SK-N-SH (cell line): Measurements from ENCODE around the gene ELP4. TPM values are rescaled to one million over a fixed set of nuclear protein-coding genes. Genes with fewer than 3 reads are reported as not detected.

Source experiments
- CTCF ChIA-PET: fragments of 300-600, 350-600 bp; formaldehyde crosslinking; extraction: SDS; loops from one replicate; lab custom pipeline; 2021; lab: Yijun Ruan, JAX
- POLR2A ChIA-PET: fragments of 350-600 bp; sonication (Branson Sonifier 250); formaldehyde crosslinking; extraction: SDS; loops from one replicate; lab custom pipeline; 2020; ENCODE audit warnings: antibody characterized with exemption, inconsistent platforms; lab: Yijun Ruan, JAX
- DNase-seq: peaks from one replicate; pipeline ENCODE4 v3.0.0; 2012
- H2AFZ ChIP-seq: fragments of 200-600 bp; sonication (generic); 2 replicates; pipeline ENCODE4 v1.8.1; 2016; ENCODE audit warnings: antibody characterized with exemption, mild to moderate bottlenecking, low read depth
- H3F3A ChIP-seq: fragments of 200-600 bp; sonication (generic); replicated peaks from 2 replicates; pipeline ENCODE3; 2016; ENCODE audit warnings: antibody characterized with exemption, mild to moderate bottlenecking; ENCODE audit not compliant: insufficient read depth
- H3K27ac ChIP-seq, 2 experiments: fragments of 200-500 bp in 1 of 2; fragments of 200-600 bp in 1 of 2; sonication (Bioruptor generic) in 1 of 2; sonication (generic), shearing (Covaris generic) in 1 of 2; 2 replicates each; pipeline versions ENCODE4 v1.5.1 to v1.6.1; 2014 to 2016; ENCODE audit warnings: low read depth in 2 of 2, inconsistent platforms in 1 of 2, low read length in 1 of 2, mild to moderate bottlenecking in 1 of 2, mixed read lengths in 1 of 2
- H3K27me3 ChIP-seq: fragments of 200-600 bp; sonication (generic), shearing (Covaris generic); 2 replicates; pipeline ENCODE4 v1.6.1; 2016; ENCODE audit warnings: mixed run types; ENCODE audit not compliant: insufficient read depth
- H3K36me3 ChIP-seq, 2 experiments: fragments of 200-500 bp in 1 of 2; fragments of 200-600 bp in 1 of 2; sonication (Bioruptor generic) in 1 of 2; sonication (generic) in 1 of 2; replicated peaks in 1 of 2; 2 replicates each; pipeline versions ENCODE3 to v1.5.1; 2014 to 2016; ENCODE audit warnings: low read length in 1 of 2, mild to moderate bottlenecking in 1 of 2; ENCODE audit not compliant: insufficient read depth in 2 of 2, control insufficient read depth in 1 of 2
- H3K4me1 ChIP-seq, 2 experiments: fragments of 200-500 bp in 1 of 2; fragments of 200-600 bp in 1 of 2; sonication (Bioruptor generic) in 1 of 2; sonication (generic), shearing (Covaris generic) in 1 of 2; 2 replicates each; pipeline versions ENCODE4 v1.5.1 to v1.6.1; 2014 to 2016; ENCODE audit warnings: low read depth in 1 of 2, low read length in 1 of 2, mixed run types in 1 of 2; ENCODE audit not compliant: insufficient read depth in 2 of 2, control insufficient read depth in 1 of 2
- H3K4me2 ChIP-seq: fragments of 200-600 bp; sonication (generic), shearing (Covaris generic); 2 replicates; pipeline ENCODE4 v1.6.1; 2017; ENCODE audit warnings: mixed run types
- H3K4me3 ChIP-seq, 2 experiments: fragments of 200-500 bp in 1 of 2; fragments of 200-600 bp in 1 of 2; sonication (Bioruptor generic) in 1 of 2; sonication (generic), shearing (Covaris generic) in 1 of 2; 2 replicates each; pipeline versions ENCODE4 v1.5.1 to v1.8.1; 2014 to 2016; ENCODE audit warnings: low read depth in 2 of 2, inconsistent platforms in 1 of 2, low read length in 1 of 2, mild to moderate bottlenecking in 1 of 2, mixed read lengths in 1 of 2, moderate library complexity in 1 of 2
- H3K79me2 ChIP-seq: fragments of 200-600 bp; sonication (generic); 2 replicates; pipeline ENCODE4 v1.8.1; 2017; ENCODE audit warnings: mild to moderate bottlenecking; ENCODE audit not compliant: insufficient read depth
- H3K9ac ChIP-seq: fragments of 200-600 bp; sonication (generic); 2 replicates; pipeline ENCODE4 v1.6.1; 2017; ENCODE audit warnings: mixed run types
- H3K9me2 ChIP-seq: fragments of 200-600 bp; sonication (generic); 2 replicates; pipeline ENCODE4 v1.6.1; 2017; ENCODE audit warnings: mixed run types
- H3K9me3 ChIP-seq: fragments of 200-600 bp; sonication (generic); 2 replicates; pipeline ENCODE4 v1.6.1; 2017; ENCODE audit warnings: mixed run types, mild to moderate bottlenecking, moderate library complexity
- H4K20me1 ChIP-seq: fragments of 200-600 bp; sonication (generic); 2 replicates; pipeline ENCODE4 v1.6.1; 2017; ENCODE audit warnings: mild to moderate bottlenecking, mixed run types; ENCODE audit not compliant: insufficient read depth
- ELF1 ChIP-seq: IDR thresholded peaks from 2 replicates; pipeline ENCODE4 v1.4.0; 2012
- EP300 ChIP-seq, 2 experiments: IDR thresholded peaks; 2 replicates each; pipeline versions ENCODE4 v1.4.0 to v1.6.1; 2012; ENCODE audit warnings: borderline replicate concordance in 1 of 2, low read depth in 1 of 2, low read length in 1 of 2
- FOXJ3 ChIP-seq: sonication (generic); formaldehyde crosslinking; IDR thresholded peaks from 2 replicates; pipeline ENCODE4 v1.5.1; 2020; ENCODE audit warnings: mild to moderate bottlenecking, missing genetic modification reagents
- FOXM1 ChIP-seq: IDR thresholded peaks from 2 replicates; pipeline ENCODE4 v1.4.0; 2012; ENCODE audit warnings: low read depth, mild to moderate bottlenecking
- IRF3 ChIP-seq: fragments of 150-350 bp; IDR thresholded peaks from 2 replicates; pipeline ENCODE4 v1.6.1; 2016; ENCODE audit warnings: mild to moderate bottlenecking, low read depth, low read length
- JUND ChIP-seq: IDR thresholded peaks from 2 replicates; pipeline ENCODE4 v1.4.0; 2012
- MAX ChIP-seq: IDR thresholded peaks from 2 replicates; pipeline ENCODE4 v1.4.0; 2012; ENCODE audit warnings: low read depth
- MXI1 ChIP-seq: IDR thresholded peaks from 2 replicates; pipeline ENCODE4 v1.6.1; 2012; ENCODE audit warnings: mild to moderate bottlenecking, low read depth, low read length, improper control_type of control experiment
- PBX3 ChIP-seq: IDR thresholded peaks from 2 replicates; pipeline ENCODE4; 2012
- POLR2AphosphoS5 ChIP-seq: IDR thresholded peaks from 2 replicates; pipeline ENCODE4 v1.6.1; 2012; ENCODE audit warnings: low read depth, low read length
- RAD21 ChIP-seq: IDR thresholded peaks from 2 replicates; pipeline ENCODE4 v1.6.1; 2012; ENCODE audit warnings: mild to moderate bottlenecking, low read length
- RXRA ChIP-seq: IDR thresholded peaks from 2 replicates; pipeline ENCODE4 v1.4.0; 2012; ENCODE audit warnings: low read depth, mild to moderate bottlenecking, borderline replicate concordance
- SMC3 ChIP-seq: IDR thresholded peaks from 2 replicates; pipeline ENCODE4 v1.6.1; 2012; ENCODE audit warnings: low read depth, low read length, improper control_type of control experiment
- TAF1 ChIP-seq: IDR thresholded peaks from 2 replicates; pipeline ENCODE4 v1.6.1; 2012; ENCODE audit warnings: low read depth, mild to moderate bottlenecking, low read length, moderate library complexity, borderline replicate concordance
- TCF12 ChIP-seq: IDR thresholded peaks from 2 replicates; pipeline ENCODE4 v1.4.0; 2012
- USF1 ChIP-seq: IDR thresholded peaks from 2 replicates; pipeline ENCODE4 v1.4.0; 2012; ENCODE audit warnings: low read depth, borderline replicate concordance
- USF2 ChIP-seq: fragments of 150-350 bp; IDR thresholded peaks from 2 replicates; pipeline ENCODE4 v1.6.1; 2017; ENCODE audit warnings: antibody characterized with exemption, low read length, low read depth, borderline replicate concordance
- YY1 ChIP-seq: IDR thresholded peaks from 2 replicates; pipeline ENCODE4 v1.4.0; 2012; ENCODE audit warnings: low read depth, mild to moderate bottlenecking
- ZBTB33 ChIP-seq: IDR thresholded peaks from 2 replicates; pipeline ENCODE4 v1.4.0; 2012; ENCODE audit warnings: low read depth, borderline replicate concordance
- WGBS: methylation state at CpG from one replicate; pipeline ENCODE4 v1.1.6; 2017; ENCODE audit warnings: low lambda C conversion rate; 5-methylcytosine and 5-hydroxymethylcytosine counted together
- polyA plus RNA-seq, 3 experiments: library from polyadenylated mRNA; depleted of rRNA; stranded (reverse); fragments of >200 nt; gene quantifications; 2 replicates each; pipeline ENCODE4 v1.2.3, GENCODE V29; 2012

ELP4 gene
- polyA plus RNA-seq, 1 of the 3 experiments (the other 2 are of a cell fraction) = 7.0 TPM

- TF ChIP-seq JUND (no peak), MXI1 (no peak), POLR2AphosphoS5 (no peak), TAF1 (no peak), MAX (no peak), PBX3 (no peak), USF2 (no peak), EP300 (IDR thresholded peaks at IDR 0.05; ENCODE audit: borderline replicate concordance in 1 of 2, low read depth in 1 of 2, low read length in 1 of 2) (no peak), ELF1 (no peak), YY1 (no peak), RAD21 (no peak), FOXM1 (no peak), ZBTB33 (no peak)
- H3K79me2 ChIP-seq = no peaks in the 10 kb centered on the region
- no peak overlapping the region for H2AFZ ChIP-seq
- POLR2A ChIA-PET = no interaction called here
- H3K9me3 ChIP-seq = no peaks in the 10 kb centered on the region
- H3K9me2 ChIP-seq = no peaks in the 10 kb centered on the region
- H3K4me2 ChIP-seq = no peak overlapping the region
- no peak overlapping the region for H3K4me3 ChIP-seq
- no peak overlapping the region for H3K9ac ChIP-seq
- no peak overlapping the region for H3K27ac ChIP-seq
- WGBS = 71% methylated on average over 3 of the region's 3 CpGs
- no peaks in the 10 kb centered on the region for H3F3A ChIP-seq
- H4K20me1 ChIP-seq = no peaks in the 10 kb centered on the region
- DNase-seq = no peak
- no peaks in the 10 kb centered on the region for H3K4me1 ChIP-seq
- H3K36me3 ChIP-seq = no peaks in the 10 kb centered on the region
- CTCF ChIA-PET = no interaction called here
- no peaks in the 10 kb centered on the region for H3K27me3 ChIP-seq
Observed at GRCh38 chr11:31722754-31723153, 213.2 kb downstream of the ELP4 start.

GRCh38 chr11:31725176-31725575 lies 215.6 kb downstream of the ELP4 start:
- no peaks in the 10 kb centered on the region for H3K9me3 ChIP-seq
- no peaks in the 10 kb centered on the region for H3K4me1 ChIP-seq
- H3K36me3 ChIP-seq = no peaks in the 10 kb centered on the region
- no peak overlapping the region for H3K4me2 ChIP-seq
- no peak overlapping the region for H3K9ac ChIP-seq
- H3K27ac ChIP-seq = no peak overlapping the region
- no peak for DNase-seq
- no peak for TF ChIP-seq IRF3
- no peak for TF ChIP-seq USF1
- no peak for TF ChIP-seq RAD21
- no peak for TF ChIP-seq FOXJ3
- TF ChIP-seq FOXM1 = no peak
- TF ChIP-seq TCF12 = no peak
- TF ChIP-seq RXRA = no peak
- no peak for TF ChIP-seq SMC3
- no peak overlapping the region for H2AFZ ChIP-seq
- H4K20me1 ChIP-seq = no peaks in the 10 kb centered on the region
- CTCF ChIA-PET = no interaction called here
- no peaks in the 10 kb centered on the region for H3K9me2 ChIP-seq
- no peak overlapping the region for H3K4me3 ChIP-seq
- no peaks in the 10 kb centered on the region for H3F3A ChIP-seq
- H3K27me3 ChIP-seq = no peaks in the 10 kb centered on the region
- POLR2A ChIA-PET = no interaction called here
- H3K79me2 ChIP-seq = no peaks in the 10 kb centered on the region
